H1 (cell line): ENCODE results near the gene RRN3. TPM values are rescaled to one million over a fixed set of nuclear protein-coding genes. Genes with fewer than 3 reads are reported as not detected.
"Not testable (repeated sequence)": the region's sequence is repeated elsewhere in the genome, so short reads cannot be mapped to it uniquely, and the experiment has no call there.

ENCODE experiments used
- CTCF ChIA-PET: fragments of 300-600 bp; sonication (Branson Sonifier 250); formaldehyde crosslinking; loops from one replicate; lab custom pipeline; 2021; ENCODE audit not compliant: partially characterized antibody; lab: Charles Lee
- POLR2A ChIA-PET: fragments of 300-600 bp; sonication (Branson Sonifier 250); formaldehyde crosslinking; loops from one replicate; lab custom pipeline; 2021; ENCODE audit warnings: inconsistent platforms; ENCODE audit not compliant: partially characterized antibody; lab: Charles Lee
- DNase-seq, 2 experiments: peaks; one replicate each; pipeline versions ENCODE4 v3.0.0 to v3.0.0-alpha.2; 2010 to 2022; ENCODE audit warnings: low spot score in 2 of 2, low read depth in 1 of 2, mixed read lengths in 1 of 2
- FAIRE-seq: peaks from 2 replicates; lab custom pipeline; 2011; peaks lifted over from hg19 to GRCh38; lab: Jason Lieb, UNC
- H2AFZ ChIP-seq: 2 replicates; pipeline ENCODE4 v1.8.1; 2012; ENCODE audit warnings: low read length, inconsistent platforms
- H2AK5ac ChIP-seq: 2 replicates; pipeline ENCODE4 v1.6.1; 2013; ENCODE audit warnings: low read depth, low read length
- H2BK120ac ChIP-seq: replicated peaks from 2 replicates; pipeline ENCODE3; 2013; ENCODE audit warnings: low read depth, low read length, inconsistent platforms
- H2BK12ac ChIP-seq: 2 replicates; pipeline ENCODE4 v1.6.1; 2013; ENCODE audit warnings: low read depth, low read length
- H2BK15ac ChIP-seq: 2 replicates; pipeline ENCODE4 v1.6.1; 2013; ENCODE audit warnings: low read length
- H2BK20ac ChIP-seq: 2 replicates; pipeline ENCODE4 v1.6.1; 2013; ENCODE audit warnings: low read length
- H2BK5ac ChIP-seq: 2 replicates; pipeline ENCODE4 v1.6.1; 2013; ENCODE audit warnings: low read depth, low read length
- H3K14ac ChIP-seq: 2 replicates; pipeline ENCODE4 v1.6.1; 2013; ENCODE audit warnings: inconsistent platforms; ENCODE audit not compliant: insufficient read length
- H3K18ac ChIP-seq: 2 replicates; pipeline ENCODE4 v1.6.1; 2013; ENCODE audit warnings: low read length; ENCODE audit errors: extremely low read depth
- H3K23ac ChIP-seq: 2 replicates; pipeline ENCODE4 v1.6.1; 2013; ENCODE audit warnings: inconsistent platforms; ENCODE audit not compliant: insufficient read length
- H3K23me2 ChIP-seq: 2 replicates; pipeline ENCODE4 v1.6.1; 2013; ENCODE audit warnings: low read depth, low read length
- H3K27ac ChIP-seq: 2 replicates; pipeline ENCODE4 v1.6.1; 2011; ENCODE audit warnings: low read depth, low read length, inconsistent platforms
- H3K27me3 ChIP-seq, 4 experiments: replicated peaks in 1 of 4; 1 replicate in 1 of 4; 2 replicates in 3 of 4; pipeline versions ENCODE4 v1.6.1 to v1.8.1; 2011 to 2013; ENCODE audit warnings: low read length in 3 of 4, mild to moderate bottlenecking in 3 of 4, inconsistent platforms in 2 of 4, mixed read lengths in 2 of 4, moderate library complexity in 1 of 4; ENCODE audit not compliant: control insufficient read depth in 3 of 4, insufficient read depth in 3 of 4; ENCODE audit errors: extremely low read depth in 1 of 4
- H3K36me3 ChIP-seq, 4 experiments: 2 replicates each; pipeline versions ENCODE4 v1.6.1 to v1.8.1; 2011 to 2013; ENCODE audit warnings: mild to moderate bottlenecking in 4 of 4, low read length in 3 of 4, moderate library complexity in 2 of 4, control low read depth in 1 of 4, inconsistent platforms in 1 of 4; ENCODE audit not compliant: insufficient read depth in 4 of 4, control insufficient read depth in 2 of 4
- H3K4ac ChIP-seq: replicated peaks from 2 replicates; pipeline ENCODE3; 2013; ENCODE audit warnings: low read length, low read depth, mixed read lengths, inconsistent platforms; ENCODE audit not compliant: insufficient read length
- H3K4me1 ChIP-seq, 4 experiments: replicated peaks in 1 of 4; 1 replicate in 1 of 4; 2 replicates in 3 of 4; pipeline versions ENCODE4 v1.6.1 to v1.8.1; 2011 to 2013; ENCODE audit warnings: low read length in 3 of 4, inconsistent platforms in 2 of 4, mixed read lengths in 1 of 4; ENCODE audit not compliant: insufficient read depth in 4 of 4, control insufficient read depth in 3 of 4
- H3K4me2 ChIP-seq, 2 experiments: 2 replicates each; pipeline versions ENCODE4 v1.6.1 to v1.8.1; 2011 to 2013; ENCODE audit warnings: low read depth in 2 of 2, low read length in 2 of 2, control low read depth in 1 of 2, inconsistent platforms in 1 of 2, mild to moderate bottlenecking in 1 of 2; ENCODE audit not compliant: insufficient read depth in 1 of 2
- H3K4me3 ChIP-seq, 4 experiments: fragments of 200-600, 300-600 bp in 1 of 4; sonication (generic), shearing (Covaris generic), sonication (Bioruptor Twin) in 1 of 4; 2 replicates each; pipeline versions ENCODE4 v1.5.1 to v1.8.1; 2011 to 2016; ENCODE audit warnings: low read length in 4 of 4, low read depth in 3 of 4, control low read depth in 2 of 4, inconsistent platforms in 2 of 4, mild to moderate bottlenecking in 2 of 4, mixed read lengths in 1 of 4, moderate library complexity in 1 of 4; ENCODE audit not compliant: insufficient read depth in 2 of 4; ENCODE audit errors: extremely low read depth in 1 of 4
- H3K56ac ChIP-seq: replicated peaks from 2 replicates; pipeline ENCODE3; 2013; ENCODE audit warnings: low read depth, mild to moderate bottlenecking, mixed read lengths, low read length, inconsistent platforms; ENCODE audit not compliant: insufficient read length
- H3K79me1 ChIP-seq: 2 replicates; pipeline ENCODE4 v1.6.1; 2013; ENCODE audit warnings: low read depth, low read length, control low read depth
- H3K79me2 ChIP-seq, 2 experiments: 2 replicates each; pipeline versions ENCODE4 v1.6.1 to v1.8.1; 2012 to 2013; ENCODE audit warnings: low read length in 2 of 2, mild to moderate bottlenecking in 2 of 2, inconsistent platforms in 1 of 2; ENCODE audit not compliant: insufficient read depth in 2 of 2, control insufficient read depth in 1 of 2
- H3K9ac ChIP-seq, 4 experiments: replicated peaks in 1 of 4; 1 replicate in 1 of 4; 2 replicates in 3 of 4; pipeline versions ENCODE4 v1.6.1 to v1.8.1; 2011 to 2013; ENCODE audit warnings: low read depth in 3 of 4, low read length in 3 of 4, control low read depth in 2 of 4, mild to moderate bottlenecking in 2 of 4, moderate library complexity in 2 of 4, inconsistent platforms in 1 of 4; ENCODE audit errors: extremely low read depth in 1 of 4
- H3K9me3 ChIP-seq, 2 experiments: 2 replicates each; pipeline versions ENCODE4 v1.6.1 to v1.8.1; 2012 to 2013; ENCODE audit warnings: mild to moderate bottlenecking in 2 of 2, moderate library complexity in 2 of 2, control low read depth in 1 of 2, inconsistent platforms in 1 of 2, low read depth in 1 of 2, low read length in 1 of 2, mixed read lengths in 1 of 2; ENCODE audit not compliant: insufficient read depth in 2 of 2
- H4K20me1 ChIP-seq, 2 experiments: replicated peaks in 1 of 2; 2 replicates each; pipeline versions ENCODE3 to v1.8.1; 2011 to 2013; ENCODE audit warnings: inconsistent platforms in 2 of 2, low read length in 2 of 2, mild to moderate bottlenecking in 1 of 2; ENCODE audit not compliant: insufficient read depth in 2 of 2, control insufficient read depth in 1 of 2
- H4K5ac ChIP-seq: 2 replicates; pipeline ENCODE4 v1.6.1; 2013; ENCODE audit warnings: low read length, low read depth, mixed read lengths, inconsistent platforms; ENCODE audit not compliant: insufficient read length
- H4K8ac ChIP-seq: 2 replicates; pipeline ENCODE4 v1.8.0; 2013; ENCODE audit warnings: mild to moderate bottlenecking, moderate library complexity, low read length, inconsistent platforms; ENCODE audit not compliant: insufficient read depth; ENCODE audit errors: extremely low read depth
- H4K91ac ChIP-seq: replicated peaks from 2 replicates; pipeline ENCODE3; 2013; ENCODE audit warnings: low read length, mixed read lengths, inconsistent platforms; ENCODE audit not compliant: insufficient read length
- WGBS, 2 experiments: shearing (Covaris generic) in 1 of 2; methylation state at CpG; one replicate each; pipeline versions ENCODE4 v1.1.6 to v1.1.7; 2013 to 2015; ENCODE audit warnings: low lambda C conversion rate in 2 of 2, mixed read lengths in 2 of 2, inconsistent platforms in 1 of 2, low coverage in 1 of 2, missing lambda C conversion rate in 1 of 2; ENCODE audit not compliant: insufficient replicate concordance in 2 of 2, insufficient coverage in 1 of 2, insufficient read length in 1 of 2; ENCODE audit errors: extremely low coverage in 1 of 2, missing lambda C conversion rate in 1 of 2; 5-methylcytosine and 5-hydroxymethylcytosine counted together
- polyA plus RNA-seq, 7 experiments: library from polyadenylated mRNA; depleted of rRNA in 3 of 7; stranded (reverse) in 5 of 7; unstranded in 2 of 7; fragments of >200 nt in 5 of 7; fragments of 200-250 nt in 2 of 7; gene quantifications; 1 replicate in 5 of 7; 2 replicates in 1 of 7; 4 replicates in 1 of 7; pipeline versions ENCODE4 v1.2.1 to v1.2.3, GENCODE V29; 2011 to 2013; ENCODE audit warnings: missing spikeins in 2 of 7, mixed read lengths in 2 of 7
- total RNA-seq: library from RNA; stranded (reverse); fragmentation: NEBNext Ultra II Directional; extraction: Animal tissue kit (Norgen Biotek cat#: 25700); gene quantifications from 2 replicates; pipeline ENCODE4 v1.2.1, GENCODE V29; 2021

RRN3 gene
- total and polyA plus RNA-seq, 2 of the 8 experiments (the other 6 are each of a cell fraction or from before 2014, with no cell fraction given), result 15.1 to 26.0 TPM

GRCh38 chr16:15130256-15130932 is 36.3 kb upstream of the RRN3 start:
- H3K23me2 ChIP-seq, H3K4ac ChIP-seq, H3K4me3 ChIP-seq, H3K56ac ChIP-seq, FAIRE-seq, CTCF ChIA-PET, H3K23ac ChIP-seq, H3K9ac ChIP-seq, H2BK5ac ChIP-seq, H3K27me3 ChIP-seq, H2AK5ac ChIP-seq, H2BK15ac ChIP-seq, H4K8ac ChIP-seq, H2BK12ac ChIP-seq, H3K4me1 ChIP-seq, H3K79me1 ChIP-seq, H3K14ac ChIP-seq, H4K91ac ChIP-seq, H2AFZ ChIP-seq, H4K5ac ChIP-seq, H2BK120ac ChIP-seq, H3K79me2 ChIP-seq, H3K9me3 ChIP-seq, H4K20me1 ChIP-seq, H3K27ac ChIP-seq, H3K4me2 ChIP-seq, POLR2A ChIA-PET, H2BK20ac ChIP-seq, H3K18ac ChIP-seq: not testable (repeated sequence)
- WGBS, 2 experiments, result 93% methylated on average over 13 of the region's 37 CpGs; no CpG with 5 or more reads in 1 of the 2 experiments
- peaks cover 0 to 30% (median 3%) of the 10 kb centered on the region in 4 experiments; a peak in 2 of 8 replicates for H3K36me3 ChIP-seq
- DNase-seq, result peak in 1 of 2 experiments; percentile 34
